Endometrium (tissue), 2 donors: ENCODE results near the gene RAB37.

ENCODE experiments used
- FAIRE-seq: peaks from 2 replicates; lab custom pipeline; 2012; peaks lifted over from hg19 to GRCh38; lab: Jason Lieb, UNC
- donor health status: control.
- donor health status: control.

The RAB37 gene

GRCh38 chr17:74728702-74729075, 8.4 kb upstream of the RAB37 start:
- no peak for FAIRE-seq

DNA sequence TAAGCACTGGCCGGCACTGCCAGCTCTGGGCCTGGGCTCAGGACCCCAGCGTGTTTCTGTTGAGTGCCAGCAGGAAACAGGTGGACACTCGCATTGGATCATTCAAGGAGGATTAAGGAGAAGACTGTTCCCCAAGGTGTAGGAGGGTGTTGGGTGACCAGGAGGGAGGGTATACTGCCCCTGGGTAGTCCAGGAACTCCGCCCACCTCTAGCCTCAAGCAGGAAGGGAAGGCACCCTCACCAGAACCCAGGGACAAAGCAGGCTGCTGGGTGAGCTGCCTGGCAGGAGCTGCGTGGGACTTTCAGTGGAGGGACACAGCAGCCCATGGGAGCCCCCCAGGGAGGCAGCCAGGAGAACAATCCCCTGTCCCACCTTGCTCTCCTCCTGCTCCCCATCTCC, 7.7 kb upstream of the RAB37 start:
- FAIRE-seq = no peak

DNA sequence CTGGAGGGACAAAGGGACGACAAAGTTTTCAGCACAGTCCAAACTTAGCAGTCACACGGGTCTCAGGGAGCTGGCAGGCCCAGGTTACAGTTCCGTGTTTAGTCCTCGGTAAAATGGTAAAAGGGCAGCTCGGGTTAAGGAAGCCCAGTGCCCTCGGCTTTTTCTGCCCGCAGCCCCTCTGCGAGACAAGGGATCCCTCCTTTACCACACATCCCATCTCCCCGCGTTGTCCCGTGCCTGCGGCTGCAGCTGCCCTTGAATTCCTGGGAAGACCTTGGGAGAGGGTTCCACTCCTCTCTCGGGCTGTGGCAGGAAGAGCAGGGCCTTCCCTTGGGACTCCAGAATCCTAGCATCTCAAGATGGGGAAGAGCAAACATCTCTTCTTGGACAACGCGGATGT, 7.2 kb upstream of the RAB37 start:
- FAIRE-seq = no peak

DNA sequence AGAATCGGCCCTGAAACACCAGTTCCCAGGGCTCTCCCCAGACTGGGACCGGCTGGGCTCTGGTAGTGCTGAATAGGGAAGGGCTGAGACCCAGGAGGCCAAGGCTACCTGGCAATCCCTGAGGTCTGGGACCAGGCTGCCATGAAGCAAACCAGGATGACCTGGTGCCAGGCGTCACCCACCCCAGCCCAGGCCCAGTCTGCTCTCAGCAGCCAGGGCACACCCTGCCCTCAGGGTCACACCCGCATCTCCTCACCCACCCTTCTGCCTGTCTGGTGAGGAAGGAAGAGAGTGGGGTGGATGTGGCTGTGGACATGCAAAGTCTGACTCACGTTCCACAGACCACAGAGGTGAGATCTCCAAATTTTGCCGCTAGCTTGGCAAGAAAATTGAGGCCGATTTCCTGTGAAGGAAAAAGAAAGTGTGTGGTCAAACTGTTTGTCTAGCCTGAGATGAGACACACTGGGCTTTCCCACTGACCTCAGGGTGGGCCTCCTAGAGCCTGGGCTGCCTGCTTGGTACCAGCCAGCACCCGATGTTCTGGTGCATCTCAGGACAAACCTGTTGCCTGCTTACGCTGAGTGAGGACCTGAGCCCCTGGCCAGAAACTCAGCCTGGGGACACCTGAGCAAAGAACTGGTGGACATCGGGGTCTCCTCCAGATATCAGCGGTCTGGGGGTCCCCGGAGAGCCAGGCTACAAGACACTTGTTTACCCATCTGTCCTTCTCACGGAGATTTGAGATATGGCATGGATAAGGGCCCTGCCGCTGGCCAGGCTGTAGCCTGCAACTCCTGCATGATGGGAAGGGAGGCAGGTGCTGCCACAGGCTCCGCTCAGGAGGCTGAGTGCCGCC, 6.3 kb upstream of the RAB37 start:
- no peak for FAIRE-seq

DNA sequence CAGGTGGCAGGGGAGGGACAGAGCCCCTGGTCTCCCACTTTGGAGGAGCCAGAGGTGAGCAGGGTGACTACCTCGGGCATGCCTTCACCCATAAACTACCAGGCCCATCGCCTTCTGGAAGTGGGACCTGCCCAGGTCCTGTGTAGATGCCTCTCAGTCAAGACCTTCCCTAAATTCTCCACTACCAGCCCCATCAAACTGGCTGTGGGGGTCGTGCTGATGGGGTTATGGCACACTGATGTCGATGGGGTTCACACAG, 5.8 kb upstream of the RAB37 start:
- FAIRE-seq = no peak

- FAIRE-seq = no peak
Observed at GRCh38 chr17:74732042-74732867, 4.8 kb upstream of the RAB37 start.

GRCh38 chr17:74733365-74734122, 3.5 kb upstream of the RAB37 start:
- FAIRE-seq = no peak

- no peak for FAIRE-seq
Observed at GRCh38 chr17:74734256-74734655, 2.8 kb upstream of the RAB37 start.

DNA sequence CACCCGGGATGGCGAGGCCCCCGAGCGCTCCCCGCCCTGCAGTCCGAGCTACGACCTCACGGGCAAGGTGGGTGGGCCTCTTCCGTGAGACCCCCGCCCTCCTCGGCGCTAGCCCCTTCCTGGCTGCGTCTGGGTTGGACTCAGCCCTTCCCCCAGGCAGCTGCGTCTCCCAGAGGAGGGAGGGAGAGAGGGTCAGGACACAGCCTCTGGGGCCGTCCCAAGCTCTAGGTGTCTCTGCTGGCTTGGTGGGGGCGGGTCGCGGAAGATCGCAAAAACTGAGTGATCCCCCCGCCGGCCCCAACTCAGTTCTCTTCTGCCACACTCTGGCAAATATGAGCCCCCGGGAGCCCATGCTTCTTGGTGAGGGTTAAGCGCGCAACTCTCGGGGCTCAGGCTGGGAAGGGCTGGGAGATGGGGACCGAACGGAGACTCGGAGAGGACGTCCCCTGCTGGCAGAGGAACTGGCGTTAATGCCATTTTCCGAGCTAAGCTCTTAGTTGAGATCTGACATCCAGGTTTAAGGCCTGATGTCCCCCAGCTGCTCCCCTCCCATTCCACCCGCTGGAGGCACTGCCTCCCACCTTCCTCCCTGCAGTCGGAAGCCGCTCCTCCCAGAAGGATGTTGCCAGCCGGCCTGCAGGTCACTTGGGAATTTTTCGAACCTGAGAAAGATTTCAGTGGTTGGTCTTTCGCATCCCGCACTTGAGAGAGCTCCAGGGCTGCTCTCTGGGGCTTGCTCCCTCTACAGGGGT, 419 bp downstream of the RAB37 start:
- FAIRE-seq = no peak

- FAIRE-seq = no peak
Observed at GRCh38 chr17:74738051-74738996, 1.3 kb downstream of the RAB37 start.

- FAIRE-seq = no peak
Observed at GRCh38 chr17:74739227-74739831, 2.3 kb downstream of the RAB37 start.

- no peak for FAIRE-seq
Observed at GRCh38 chr17:74740173-74740572, 3.1 kb downstream of the RAB37 start.

GRCh38 chr17:74740641-74741387, 3.8 kb downstream of the RAB37 start:
- no peak for FAIRE-seq

DNA sequence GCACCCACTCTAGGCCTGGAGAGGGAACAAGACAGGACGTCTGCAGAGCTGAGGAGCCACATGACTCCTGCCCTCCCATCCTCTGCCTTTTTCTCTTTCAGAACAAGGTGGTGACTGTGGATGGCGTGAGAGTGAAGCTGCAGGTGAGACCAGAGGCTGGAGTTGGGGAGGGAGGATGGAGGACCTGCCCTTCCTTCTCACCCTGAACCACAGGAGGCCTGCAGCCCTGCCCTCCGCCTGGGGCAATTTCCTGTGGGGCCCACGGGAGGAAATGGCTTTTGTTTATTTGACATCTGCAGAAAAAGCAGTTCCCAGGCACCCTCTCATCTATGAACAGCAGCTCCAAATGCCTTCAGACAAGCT, 5.1 kb downstream of the RAB37 start:
- no peak for FAIRE-seq

- no peak for FAIRE-seq
Observed at GRCh38 chr17:74742978-74743545, 6.0 kb downstream of the RAB37 start.

DNA sequence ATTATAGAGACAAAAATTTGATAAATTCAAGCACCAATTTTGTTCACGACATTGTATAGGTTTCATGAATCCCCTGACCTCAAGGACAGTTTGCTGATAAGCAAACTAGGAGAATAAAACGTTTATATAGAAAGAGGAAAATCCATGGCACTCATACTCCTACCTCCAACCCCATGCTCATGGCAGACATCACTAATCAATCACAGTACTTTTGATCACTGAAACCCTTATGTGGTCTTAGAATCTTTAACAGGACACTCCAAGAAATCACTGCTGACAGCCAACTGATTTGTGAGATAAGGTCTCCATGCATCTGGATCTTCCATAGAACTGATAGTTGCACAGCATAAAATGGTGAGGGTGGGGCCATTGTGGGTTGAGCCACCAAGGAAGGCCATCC, 6.7 kb downstream of the RAB37 start:
- no peak for FAIRE-seq

DNA sequence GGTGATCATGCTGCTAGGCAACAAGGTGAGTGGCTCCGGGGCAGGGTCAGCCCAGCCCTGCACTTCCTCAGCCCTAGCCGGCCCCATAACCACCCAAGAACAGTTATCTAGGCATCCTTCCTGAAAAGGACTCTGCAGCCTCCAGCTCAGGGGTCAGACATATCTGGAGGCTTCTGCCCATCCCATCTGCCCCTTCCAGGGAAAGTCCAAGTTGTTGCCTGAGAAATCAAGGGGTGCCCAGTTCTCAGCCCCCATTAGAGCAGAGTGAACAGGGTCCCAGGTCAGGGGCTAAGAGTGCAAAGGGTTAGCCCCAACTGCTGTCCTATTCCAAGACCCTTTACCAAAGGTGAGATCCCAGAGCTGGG, 7.3 kb downstream of the RAB37 start:
- FAIRE-seq = no peak

GRCh38 chr17:74744714-74745547, 7.9 kb downstream of the RAB37 start:
- FAIRE-seq = no peak
